Neural progenitor cell (in vitro differentiated cells): Measurements from ENCODE around the gene NEDD4L.

Source experiments
- EZH2 ChIP-seq: fragments of 200-600 bp; sonication (generic); IDR thresholded peaks from 2 replicates; pipeline ENCODE4 v1.6.1; 2017; ENCODE audit warnings: antibody characterized with exemption, mild to moderate bottlenecking, moderate library complexity
- EZH2phosphoT487 ChIP-seq: fragments of 200-600 bp; sonication (generic); IDR thresholded peaks from 2 replicates; pipeline ENCODE4 v1.6.1; 2017; ENCODE audit warnings: antibody characterized with exemption
- TF ChIP-seq, protein P1 (sequence below): fragments of 200-600 bp; sonication (generic); IDR thresholded peaks from 2 replicates; pipeline ENCODE4 v1.5.1; 2017; ENCODE audit warnings: antibody characterized with exemption, mild to moderate bottlenecking

DNA sequence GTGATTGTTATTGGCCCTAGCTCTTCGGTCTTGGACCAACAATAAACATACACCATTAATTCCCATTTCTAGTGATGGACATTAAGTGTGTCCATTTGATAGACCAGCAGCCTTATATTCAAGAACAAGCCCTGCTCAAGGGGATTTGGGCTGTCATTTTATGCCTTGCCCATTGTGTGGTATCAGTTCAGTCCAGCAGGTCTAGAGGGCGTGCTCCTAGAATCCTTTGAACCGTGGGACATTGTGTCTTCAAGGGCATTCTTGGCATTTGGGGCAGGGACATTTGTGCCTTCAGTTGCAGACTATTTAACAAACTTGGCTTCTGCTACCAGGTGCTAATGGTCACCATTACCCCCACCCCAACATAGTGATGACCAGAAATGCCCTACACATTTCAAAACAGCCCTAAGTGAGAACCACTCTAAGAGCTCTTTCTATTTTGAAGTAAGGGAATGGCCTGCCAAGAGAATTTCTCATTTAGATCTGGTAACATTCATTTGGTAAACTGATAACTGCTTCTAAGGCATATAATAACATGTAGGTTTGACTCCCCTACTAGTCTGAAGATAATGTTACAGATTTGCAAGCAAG is 300.1 kb downstream of the NEDD4L start:
- TF ChIP-seq, protein P1, sequence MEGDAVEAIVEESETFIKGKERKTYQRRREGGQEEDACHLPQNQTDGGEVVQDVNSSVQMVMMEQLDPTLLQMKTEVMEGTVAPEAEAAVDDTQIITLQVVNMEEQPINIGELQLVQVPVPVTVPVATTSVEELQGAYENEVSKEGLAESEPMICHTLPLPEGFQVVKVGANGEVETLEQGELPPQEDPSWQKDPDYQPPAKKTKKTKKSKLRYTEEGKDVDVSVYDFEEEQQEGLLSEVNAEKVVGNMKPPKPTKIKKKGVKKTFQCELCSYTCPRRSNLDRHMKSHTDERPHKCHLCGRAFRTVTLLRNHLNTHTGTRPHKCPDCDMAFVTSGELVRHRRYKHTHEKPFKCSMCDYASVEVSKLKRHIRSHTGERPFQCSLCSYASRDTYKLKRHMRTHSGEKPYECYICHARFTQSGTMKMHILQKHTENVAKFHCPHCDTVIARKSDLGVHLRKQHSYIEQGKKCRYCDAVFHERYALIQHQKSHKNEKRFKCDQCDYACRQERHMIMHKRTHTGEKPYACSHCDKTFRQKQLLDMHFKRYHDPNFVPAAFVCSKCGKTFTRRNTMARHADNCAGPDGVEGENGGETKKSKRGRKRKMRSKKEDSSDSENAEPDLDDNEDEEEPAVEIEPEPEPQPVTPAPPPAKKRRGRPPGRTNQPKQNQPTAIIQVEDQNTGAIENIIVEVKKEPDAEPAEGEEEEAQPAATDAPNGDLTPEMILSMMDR, result no peak
- TF ChIP-seq EZH2phosphoT487, result no peak
- no peak for TF ChIP-seq EZH2
